ENCODE measurements around the gene TTC38.
A peak's percentile ranks its signal among the peaks of the same experiment; 100 is the strongest.

Gene TTC38
- 14.8 to 41.1 (median 31.9) reads per million in 4 experiments for total RNA-seq

- DNase-seq, result peak; percentile 34
These were observed at the start of gene TTC38 for GRCh38 chr22:46267431-46268279. TSS of gene TTC38 (plus strand) at chr22:46268008. CDS start at chr22:46268040, 32 bp downstream.

GRCh38 chr22:46219636-46220035, 48.2 kb upstream of the TTC38 start:
- DNase-seq, result no peak

GRCh38 chr22:46220921-46221320, 46.9 kb upstream of the TTC38 start:
- no peak for DNase-seq

- no peak for DNase-seq
These were observed 43.5 kb upstream of the TTC38 start for GRCh38 chr22:46224044-46224897.

GRCh38 chr22:46224898-46225290, 42.9 kb upstream of the TTC38 start:
- DNase-seq, result no peak

- no peak for DNase-seq
These were observed 42.2 kb upstream of the TTC38 start for GRCh38 chr22:46225631-46226030.

- DNase-seq, result no peak
These were observed 41.2 kb upstream of the TTC38 start for GRCh38 chr22:46226577-46226976.

- DNase-seq, result no peak
These were observed 38.1 kb upstream of the TTC38 start for GRCh38 chr22:46229701-46230100.

- no peak for DNase-seq
These were observed 37.4 kb upstream of the TTC38 start for GRCh38 chr22:46230262-46230901.

GRCh38 chr22:46233231-46233630, 34.6 kb upstream of the TTC38 start:
- no peak for DNase-seq

- DNase-seq, result no peak
These were observed 32.8 kb upstream of the TTC38 start for GRCh38 chr22:46234969-46235368.

- no peak for DNase-seq
These were observed 30.2 kb upstream of the TTC38 start for GRCh38 chr22:46237453-46238124.

- no peak for DNase-seq
These were observed 29.3 kb upstream of the TTC38 start for GRCh38 chr22:46238541-46238940.

GRCh38 chr22:46239261-46240048, 28.4 kb upstream of the TTC38 start:
- no peak for DNase-seq

GRCh38 chr22:46240073-46240472, 27.7 kb upstream of the TTC38 start:
- DNase-seq, result no peak

- no peak for DNase-seq
These were observed 27.3 kb upstream of the TTC38 start for GRCh38 chr22:46240506-46240905.

GRCh38 chr22:46240907-46241306, 26.9 kb upstream of the TTC38 start:
- no peak for DNase-seq

GRCh38 chr22:46241396-46242007, 26.3 kb upstream of the TTC38 start:
- no peak for DNase-seq

GRCh38 chr22:46242076-46242475, 25.7 kb upstream of the TTC38 start:
- DNase-seq, result no peak

GRCh38 chr22:46244771-46245170, 23.0 kb upstream of the TTC38 start:
- no peak for DNase-seq

- no peak for DNase-seq
These were observed 22.3 kb upstream of the TTC38 start for GRCh38 chr22:46245511-46245910.
